ENCODE data around the gene MACROD2.

The MACROD2 gene

GRCh38 chr20:15058841-15059240 lies 1063.5 kb downstream of the MACROD2 start:
- no peak for DNase-seq (ENCODE audit: low read depth)

GRCh38 chr20:15059438-15059837 lies 1064.1 kb downstream of the MACROD2 start:
- no peak for DNase-seq (ENCODE audit: low read depth)

GRCh38 chr20:15060265-15061060 lies 1065.1 kb downstream of the MACROD2 start:
- no peak for DNase-seq (ENCODE audit: low read depth)

- DNase-seq (ENCODE audit: low read depth), result no peak
These were observed 1065.7 kb downstream of the MACROD2 start for GRCh38 chr20:15061061-15061430.

GRCh38 chr20:15061955-15062354 lies 1066.6 kb downstream of the MACROD2 start:
- no peak for DNase-seq (ENCODE audit: low read depth)

GRCh38 chr20:15063081-15063480 lies 1067.8 kb downstream of the MACROD2 start:
- no peak for DNase-seq (ENCODE audit: low read depth)

- no peak for DNase-seq (ENCODE audit: low read depth)
These were observed 1069.4 kb downstream of the MACROD2 start for GRCh38 chr20:15064741-15065140.

- DNase-seq (ENCODE audit: low read depth), result no peak
These were observed 1070.5 kb downstream of the MACROD2 start for GRCh38 chr20:15065794-15066193.

- no peak for DNase-seq (ENCODE audit: low read depth)
These were observed 1073.2 kb downstream of the MACROD2 start for GRCh38 chr20:15068486-15068885.

- DNase-seq (ENCODE audit: low read depth), result no peak
These were observed 1074.0 kb downstream of the MACROD2 start for GRCh38 chr20:15069355-15069754.

GRCh38 chr20:15071085-15071808 lies 1075.9 kb downstream of the MACROD2 start:
- DNase-seq (ENCODE audit: low read depth), result no peak

- no peak for DNase-seq (ENCODE audit: low read depth)
These were observed 1077.0 kb downstream of the MACROD2 start for GRCh38 chr20:15072316-15072715.

GRCh38 chr20:15075586-15075985 lies 1080.3 kb downstream of the MACROD2 start:
- no peak for DNase-seq (ENCODE audit: low read depth)

- no peak for DNase-seq (ENCODE audit: low read depth)
These were observed 1081.5 kb downstream of the MACROD2 start for GRCh38 chr20:15076785-15077184.

- no peak for DNase-seq (ENCODE audit: low read depth)
These were observed 1082.5 kb downstream of the MACROD2 start for GRCh38 chr20:15077733-15078250.

- no peak for DNase-seq (ENCODE audit: low read depth)
These were observed 1084.5 kb downstream of the MACROD2 start for GRCh38 chr20:15079594-15080340.

GRCh38 chr20:15081261-15081660 lies 1085.9 kb downstream of the MACROD2 start:
- DNase-seq (ENCODE audit: low read depth), result no peak

GRCh38 chr20:15091421-15092037 lies 1096.2 kb downstream of the MACROD2 start:
- no peak for DNase-seq (ENCODE audit: low read depth)

- DNase-seq (ENCODE audit: low read depth), result no peak
These were observed 1103.0 kb downstream of the MACROD2 start for GRCh38 chr20:15098351-15098750.

GRCh38 chr20:15099130-15099529 lies 1103.8 kb downstream of the MACROD2 start:
- DNase-seq (ENCODE audit: low read depth), result no peak

GRCh38 chr20:15100506-15101160 lies 1105.3 kb downstream of the MACROD2 start:
- DNase-seq (ENCODE audit: low read depth), result no peak

- DNase-seq (ENCODE audit: low read depth), result no peak
These were observed 1112.6 kb downstream of the MACROD2 start for GRCh38 chr20:15107931-15108330.
